Loucy (cell line): ENCODE data around the gene KLF7.
A peak's percentile ranks its signal among the peaks of the same experiment; 100 is the strongest.

Experiments used
- H2AFZ ChIP-seq: fragments of 200-600 bp; sonication (generic); 2 replicates; pipeline ENCODE4 v1.6.0; 2016; ENCODE audit warnings: antibody characterized with exemption, mild to moderate bottlenecking, low read length, moderate library complexity
- H3F3A ChIP-seq: fragments of 200-600 bp; 2 replicates; pipeline ENCODE4 v1.6.0; 2016; ENCODE audit warnings: antibody characterized with exemption, low read depth, mild to moderate bottlenecking
- H3K27me3 ChIP-seq: fragments of 200-600 bp; sonication (generic); 2 replicates; pipeline ENCODE4 v1.6.1; 2014; ENCODE audit warnings: low read length, mild to moderate bottlenecking; ENCODE audit not compliant: insufficient read depth, poor library complexity, severe bottlenecking
- H3K36me3 ChIP-seq: fragments of 200-600 bp; sonication (generic); 2 replicates; pipeline ENCODE4 v1.6.1; 2016; ENCODE audit warnings: low read length; ENCODE audit not compliant: insufficient read depth
- H3K4me1 ChIP-seq: fragments of 200-600 bp; sonication (generic); 2 replicates; pipeline ENCODE4 v1.5.1; 2014; ENCODE audit warnings: low read length, mild to moderate bottlenecking; ENCODE audit not compliant: insufficient read depth, poor library complexity, severe bottlenecking
- H3K4me2 ChIP-seq: fragments of 200-600 bp; sonication (generic); 2 replicates; pipeline ENCODE4 v1.6.0; 2014; ENCODE audit warnings: antibody characterized with exemption, low read length, low read depth, mild to moderate bottlenecking; ENCODE audit not compliant: poor library complexity, severe bottlenecking
- H3K4me3 ChIP-seq: fragments of 200-600 bp; sonication (generic); 2 replicates; pipeline ENCODE4 v1.5.1; 2014; ENCODE audit warnings: low read length, mild to moderate bottlenecking, mixed read lengths; ENCODE audit not compliant: poor library complexity, severe bottlenecking
- H3K79me2 ChIP-seq: fragments of 200-600 bp; sonication (generic); 2 replicates; pipeline ENCODE4 v1.6.1; 2014; ENCODE audit warnings: low read length; ENCODE audit not compliant: insufficient read depth
- H3K9ac ChIP-seq: fragments of 200-600 bp; sonication (generic); 2 replicates; pipeline ENCODE4 v1.6.0; 2014; ENCODE audit warnings: mild to moderate bottlenecking, low read depth, low read length, moderate library complexity; ENCODE audit not compliant: poor library complexity, severe bottlenecking
- H3K9me2 ChIP-seq: fragments of 200-600 bp; sonication (generic); replicated peaks from 2 replicates; pipeline ENCODE4 v1.6.1; 2016; ENCODE audit warnings: low read depth, low read length, mixed read lengths
- H3K9me3 ChIP-seq: fragments of 200-600 bp; sonication (generic); 2 replicates; pipeline ENCODE4 v1.6.1; 2014; ENCODE audit warnings: mild to moderate bottlenecking, antibody characterized with exemption, low read length, low read depth; ENCODE audit not compliant: insufficient read depth
- H4K20me1 ChIP-seq: fragments of 200-600 bp; sonication (generic); 2 replicates; pipeline ENCODE4 v1.6.0; 2014; ENCODE audit warnings: antibody characterized with exemption, low read length, mild to moderate bottlenecking; ENCODE audit not compliant: insufficient read depth, poor library complexity, severe bottlenecking
- EZH2phosphoT487 ChIP-seq: fragments of 200-600 bp; IDR thresholded peaks from 2 replicates; pipeline ENCODE4 v1.6.1; 2018; ENCODE audit warnings: antibody characterized with exemption, mild to moderate bottlenecking, moderate library complexity, borderline replicate concordance
- TF ChIP-seq, protein P1 (sequence below): fragments of 200-600 bp; sonication (generic); conservative IDR thresholded peaks from 2 replicates; pipeline ENCODE4 v1.5.1; 2014; ENCODE audit warnings: mild to moderate bottlenecking, antibody characterized with exemption, low read length

KLF7 gene

DNA sequence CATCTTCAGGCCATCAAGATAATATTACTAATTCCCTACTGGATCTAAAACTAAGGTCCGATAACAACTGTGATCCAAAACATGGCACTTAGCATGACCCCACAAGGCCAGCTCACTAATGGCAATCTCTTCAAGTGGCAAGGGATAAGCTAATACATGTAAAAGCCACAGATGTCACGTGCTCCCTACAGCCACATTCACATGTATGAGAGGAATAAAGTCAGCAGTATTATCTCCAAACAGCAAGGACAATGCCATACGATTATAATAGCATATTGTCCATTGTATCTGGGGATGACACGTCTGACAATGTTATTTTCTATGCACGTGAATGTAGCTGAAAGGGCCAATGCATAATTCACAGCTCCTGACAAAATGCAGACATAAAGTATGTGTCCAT, 56.0 kb downstream of the KLF7 start:
- H4K20me1 ChIP-seq = no peaks in the 10 kb centered on the region
- H3K36me3 ChIP-seq = no peaks in the 10 kb centered on the region
- no peaks in the 10 kb centered on the region for H3K27me3 ChIP-seq
- no peaks in the 10 kb centered on the region for H3K9me3 ChIP-seq
- no peak for TF ChIP-seq EZH2phosphoT487
- TF ChIP-seq, protein P1, sequence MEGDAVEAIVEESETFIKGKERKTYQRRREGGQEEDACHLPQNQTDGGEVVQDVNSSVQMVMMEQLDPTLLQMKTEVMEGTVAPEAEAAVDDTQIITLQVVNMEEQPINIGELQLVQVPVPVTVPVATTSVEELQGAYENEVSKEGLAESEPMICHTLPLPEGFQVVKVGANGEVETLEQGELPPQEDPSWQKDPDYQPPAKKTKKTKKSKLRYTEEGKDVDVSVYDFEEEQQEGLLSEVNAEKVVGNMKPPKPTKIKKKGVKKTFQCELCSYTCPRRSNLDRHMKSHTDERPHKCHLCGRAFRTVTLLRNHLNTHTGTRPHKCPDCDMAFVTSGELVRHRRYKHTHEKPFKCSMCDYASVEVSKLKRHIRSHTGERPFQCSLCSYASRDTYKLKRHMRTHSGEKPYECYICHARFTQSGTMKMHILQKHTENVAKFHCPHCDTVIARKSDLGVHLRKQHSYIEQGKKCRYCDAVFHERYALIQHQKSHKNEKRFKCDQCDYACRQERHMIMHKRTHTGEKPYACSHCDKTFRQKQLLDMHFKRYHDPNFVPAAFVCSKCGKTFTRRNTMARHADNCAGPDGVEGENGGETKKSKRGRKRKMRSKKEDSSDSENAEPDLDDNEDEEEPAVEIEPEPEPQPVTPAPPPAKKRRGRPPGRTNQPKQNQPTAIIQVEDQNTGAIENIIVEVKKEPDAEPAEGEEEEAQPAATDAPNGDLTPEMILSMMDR = no peak
- H3K9me2 ChIP-seq = no peaks in the 10 kb centered on the region
- H2AFZ ChIP-seq = no peak overlapping the region
- no peak overlapping the region for H3K4me2 ChIP-seq
- H3K9ac ChIP-seq = no peak overlapping the region
- H3K4me1 ChIP-seq = peaks cover 23% of the 10 kb centered on the region
- H3K4me3 ChIP-seq = no peak overlapping the region
- H3F3A ChIP-seq = no peaks in the 10 kb centered on the region
- no peaks in the 10 kb centered on the region for H3K79me2 ChIP-seq

DNA sequence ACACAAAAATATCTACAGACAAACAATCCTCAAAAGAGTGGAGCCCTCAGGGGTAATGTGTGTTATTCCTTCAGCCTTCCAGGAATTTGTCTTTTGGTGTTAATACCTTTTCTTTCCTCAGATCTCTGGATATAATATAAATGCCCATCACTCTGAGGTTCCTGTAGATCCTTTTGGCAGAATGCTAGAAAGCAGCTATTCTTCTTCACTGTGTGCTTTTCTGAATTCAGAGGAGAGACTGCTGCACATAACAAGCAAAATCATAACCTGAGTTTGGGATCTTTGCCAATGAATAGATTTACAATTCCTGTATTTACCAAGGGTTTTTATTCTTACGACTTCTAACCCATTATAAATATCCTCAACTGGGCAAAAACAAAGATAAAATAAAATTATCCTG, 57.3 kb downstream of the KLF7 start:
- no peak overlapping the region for H3K4me3 ChIP-seq
- no peaks in the 10 kb centered on the region for H3K36me3 ChIP-seq
- H3K4me1 ChIP-seq = peaks cover 23% of the 10 kb centered on the region
- no peaks in the 10 kb centered on the region for H4K20me1 ChIP-seq
- H3F3A ChIP-seq = no peaks in the 10 kb centered on the region
- no peaks in the 10 kb centered on the region for H3K9me2 ChIP-seq
- no peak overlapping the region for H2AFZ ChIP-seq
- H3K79me2 ChIP-seq = no peaks in the 10 kb centered on the region
- no peaks in the 10 kb centered on the region for H3K27me3 ChIP-seq
- no peak for TF ChIP-seq EZH2phosphoT487
- TF ChIP-seq, protein P1 = no peak
- H3K9me3 ChIP-seq = no peaks in the 10 kb centered on the region
- H3K9ac ChIP-seq = no peak overlapping the region
- no peak overlapping the region for H3K4me2 ChIP-seq

DNA sequence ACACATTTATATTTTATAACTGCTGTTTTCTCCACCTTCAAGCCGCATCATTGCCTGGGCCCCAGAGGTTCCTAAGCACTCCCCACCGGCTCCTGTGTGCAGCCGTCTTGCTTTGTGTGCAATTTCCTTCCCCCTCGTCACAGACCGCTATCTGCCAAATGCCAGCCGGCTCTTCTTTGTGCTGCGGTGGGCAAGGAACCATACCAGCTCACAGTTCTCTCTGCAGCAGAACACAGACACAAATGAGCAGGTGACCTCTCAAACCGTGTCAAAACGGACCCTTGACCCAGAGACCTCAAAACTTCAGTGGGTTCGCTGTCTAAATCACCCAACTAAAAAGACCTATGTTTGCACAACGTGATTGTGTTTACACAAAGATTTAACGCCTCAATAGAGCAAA, 58.2 kb downstream of the KLF7 start:
- Histone ChIP-seq H3K9me2 (no peaks in the 10 kb centered on the region), H3K4me3 (peak overlapping the region; percentile 32), H3K9ac (peak overlapping the region; percentile 43), H2AFZ (no peak overlapping the region), H3K4me2 (peak overlapping the region; percentile 45), H3K4me1 (peaks cover 23% of the 10 kb centered on the region), H3F3A (no peaks in the 10 kb centered on the region), H3K27me3 (no peaks in the 10 kb centered on the region), H4K20me1 (no peaks in the 10 kb centered on the region), H3K9me3 (no peaks in the 10 kb centered on the region), H3K36me3 (no peaks in the 10 kb centered on the region), H3K79me2 (no peaks in the 10 kb centered on the region)
- no peak for TF ChIP-seq EZH2phosphoT487
- TF ChIP-seq, protein P1 = no peak
